HEK293 (cell line): ENCODE results near the gene HSCB.
A peak's percentile ranks its signal among the peaks of the same experiment; 100 is the strongest.
"Not testable (repeated sequence)": the region's sequence is repeated elsewhere in the genome, so short reads cannot be mapped to it uniquely, and the experiment has no call there.

Experiments used
- CTCF ChIA-PET: fragments of 350-600 bp; formaldehyde crosslinking; extraction: SDS; loops from one replicate; lab custom pipeline; 2021; ENCODE audit warnings: antibody characterized with exemption; lab: Yijun Ruan, JAX
- POLR2A ChIA-PET: fragments of 300-600 bp; formaldehyde crosslinking; extraction: SDS; loops from one replicate; lab custom pipeline; 2020; ENCODE audit warnings: antibody characterized with exemption, inconsistent platforms; lab: Yijun Ruan, JAX
- H3K27ac ChIP-seq: fragments of 200-500 bp; sonication (Bioruptor generic); 2 replicates; pipeline ENCODE4 v1.5.1; 2014; ENCODE audit warnings: low read depth, low read length, control low read depth, inconsistent platforms; ENCODE audit errors: extremely low read depth
- H3K36me3 ChIP-seq, 2 experiments: fragments of 200-500 bp in 1 of 2; sonication (Bioruptor generic) in 1 of 2; 1 replicate in 1 of 2; 2 replicates in 1 of 2; pipeline ENCODE4 v1.5.1; 2014 to 2017; ENCODE audit warnings: inconsistent platforms in 2 of 2, low read length in 2 of 2; ENCODE audit not compliant: control insufficient read depth in 2 of 2, insufficient read depth in 1 of 2
- H3K4me1 ChIP-seq: fragments of 200-500 bp; sonication (Bioruptor generic); 2 replicates; pipeline ENCODE4 v1.5.1; 2014; ENCODE audit warnings: mild to moderate bottlenecking, low read length, inconsistent platforms; ENCODE audit not compliant: control insufficient read depth, insufficient read depth
- H3K4me3 ChIP-seq: 2 replicates; pipeline ENCODE4 v1.5.1; 2011; ENCODE audit warnings: low read depth, mild to moderate bottlenecking, control low read depth, low read length, moderate library complexity
- H3K9me3 ChIP-seq: fragments of 200-500 bp; sonication (Bioruptor generic); 2 replicates; pipeline ENCODE4 v1.5.1; 2014; ENCODE audit warnings: low read depth, low read length, inconsistent platforms; ENCODE audit not compliant: control insufficient read depth, insufficient read depth
- BCL11B ChIP-seq: fragments of 450-650 bp; formaldehyde crosslinking; IDR thresholded peaks from 2 replicates; pipeline ENCODE4 v1.5.1; 2016; ENCODE audit warnings: low read depth, missing biosample characterization, missing genetic modification characterization
- FEZF1 ChIP-seq: fragments of 450-650 bp; formaldehyde crosslinking; IDR thresholded peaks from 2 replicates; pipeline ENCODE4 v1.5.1; 2016; ENCODE audit warnings: missing biosample characterization, missing genetic modification characterization
- GFI1B ChIP-seq: fragments of 450-650 bp; formaldehyde crosslinking; IDR thresholded peaks from 2 replicates; pipeline ENCODE4 v1.5.1; 2016; ENCODE audit warnings: missing biosample characterization, missing genetic modification characterization
- GLIS2 ChIP-seq: fragments of 450-650 bp; formaldehyde crosslinking; IDR thresholded peaks from 2 replicates; pipeline ENCODE4 v1.5.1; 2016; ENCODE audit warnings: missing biosample characterization, missing genetic modification characterization
- HOXD13 ChIP-seq: sonication (generic); formaldehyde crosslinking; IDR thresholded peaks from 2 replicates; pipeline ENCODE4 v1.8.0; 2022; ENCODE audit warnings: missing genetic modification reagents, borderline replicate concordance
- KLF7 ChIP-seq: fragments of 450-650 bp; formaldehyde crosslinking; IDR thresholded peaks from 2 replicates; pipeline ENCODE4 v1.5.1; 2016; ENCODE audit warnings: missing biosample characterization, missing genetic modification characterization, borderline replicate concordance
- PRDM1 ChIP-seq: fragments of 450-650 bp; formaldehyde crosslinking; IDR thresholded peaks from 2 replicates; pipeline ENCODE4; 2016; ENCODE audit warnings: missing biosample characterization, missing genetic modification characterization
- YY1 ChIP-seq: fragments of 450-650 bp; formaldehyde crosslinking; IDR thresholded peaks from 2 replicates; pipeline ENCODE4 v1.5.1; 2018; ENCODE audit warnings: missing biosample characterization, missing genetic modification characterization
- ZBTB17 ChIP-seq: fragments of 450-650 bp; formaldehyde crosslinking; IDR thresholded peaks from 2 replicates; pipeline ENCODE4 v1.5.1; 2016; ENCODE audit warnings: missing biosample characterization, missing genetic modification characterization
- ZFP3 ChIP-seq: fragments of 450-650 bp; formaldehyde crosslinking; IDR thresholded peaks from 2 replicates; pipeline ENCODE4 v1.5.1; 2016; ENCODE audit warnings: low read depth, missing biosample characterization, missing genetic modification characterization
- ZFP69B ChIP-seq: fragments of 450-650 bp; formaldehyde crosslinking; IDR thresholded peaks from 2 replicates; pipeline ENCODE4 v1.5.1; 2016; ENCODE audit warnings: missing biosample characterization, missing genetic modification characterization
- ZNF112 ChIP-seq: fragments of 450-650 bp; formaldehyde crosslinking; IDR thresholded peaks from 2 replicates; pipeline ENCODE4 v1.5.0; 2017; ENCODE audit warnings: missing biosample characterization, missing genetic modification characterization
- ZNF140 ChIP-seq: fragments of 450-650 bp; formaldehyde crosslinking; IDR thresholded peaks from 2 replicates; pipeline ENCODE4 v1.5.1; 2016; ENCODE audit warnings: missing biosample characterization, missing genetic modification characterization
- ZNF157 ChIP-seq: fragments of 450-650 bp; formaldehyde crosslinking; IDR thresholded peaks from 2 replicates; pipeline ENCODE4 v1.5.1; 2016; ENCODE audit warnings: missing biosample characterization, missing genetic modification characterization
- ZNF169 ChIP-seq: fragments of 450-650 bp; formaldehyde crosslinking; IDR thresholded peaks from 2 replicates; pipeline ENCODE4 v1.5.1; 2016; ENCODE audit warnings: missing biosample characterization, missing genetic modification characterization
- ZNF23 ChIP-seq: fragments of 450-650 bp; formaldehyde crosslinking; IDR thresholded peaks from 2 replicates; pipeline ENCODE4 v1.5.1; 2016; ENCODE audit warnings: missing biosample characterization, missing genetic modification characterization, borderline replicate concordance
- ZNF248 ChIP-seq: fragments of 450-650 bp; formaldehyde crosslinking; IDR thresholded peaks from 2 replicates; pipeline ENCODE4 v1.5.1; 2017; ENCODE audit warnings: missing biosample characterization, missing genetic modification characterization
- ZNF266 ChIP-seq: fragments of 450-650 bp; formaldehyde crosslinking; IDR thresholded peaks from 2 replicates; pipeline ENCODE4 v1.5.1; 2016; ENCODE audit warnings: missing biosample characterization, missing genetic modification characterization, low read depth
- ZNF292 ChIP-seq: fragments of 450-650 bp; formaldehyde crosslinking; IDR thresholded peaks from 2 replicates; pipeline ENCODE4 v1.5.1; 2016; ENCODE audit warnings: low read depth, missing biosample characterization, missing genetic modification characterization, borderline replicate concordance
- ZNF335 ChIP-seq: fragments of 450-650 bp; formaldehyde crosslinking; conservative IDR thresholded peaks from 2 replicates; pipeline ENCODE4 v1.5.1; 2016; ENCODE audit warnings: missing biosample characterization, missing genetic modification characterization
- ZNF354C ChIP-seq: fragments of 450-650 bp; formaldehyde crosslinking; IDR thresholded peaks from 2 replicates; pipeline ENCODE4 v1.5.1; 2016; ENCODE audit warnings: missing biosample characterization, missing genetic modification characterization, low read depth, borderline replicate concordance
- ZNF530 ChIP-seq: fragments of 450-650 bp; formaldehyde crosslinking; IDR thresholded peaks from 2 replicates; pipeline ENCODE4 v1.5.1; 2016; ENCODE audit warnings: low read depth, missing biosample characterization, missing genetic modification characterization
- ZNF629 ChIP-seq: fragments of 450-650 bp; formaldehyde crosslinking; IDR thresholded peaks from 2 replicates; pipeline ENCODE4 v1.5.1; 2017; ENCODE audit warnings: missing biosample characterization, missing genetic modification characterization
- ZNF664 ChIP-seq: fragments of 450-650 bp; formaldehyde crosslinking; IDR thresholded peaks from 2 replicates; pipeline ENCODE4 v1.5.1; 2016; ENCODE audit warnings: missing biosample characterization, missing genetic modification characterization
- ZNF792 ChIP-seq: fragments of 450-650 bp; formaldehyde crosslinking; IDR thresholded peaks from 2 replicates; pipeline ENCODE4 v1.5.1; 2016; ENCODE audit warnings: missing biosample characterization, missing genetic modification characterization
- ZNF843 ChIP-seq: fragments of 450-650 bp; formaldehyde crosslinking; IDR thresholded peaks from 2 replicates; pipeline ENCODE4 v1.5.1; 2016; ENCODE audit warnings: missing biosample characterization, missing genetic modification characterization
- TF ChIP-seq, protein P1 (sequence below): fragments of 450-650 bp; formaldehyde crosslinking; optimal IDR thresholded peaks from 2 replicates; pipeline ENCODE3; 2016; ENCODE audit warnings: missing biosample characterization, mild to moderate bottlenecking, missing genetic modification characterization
- TF ChIP-seq, protein P2 (sequence below): fragments of 450-650 bp; formaldehyde crosslinking; conservative IDR thresholded peaks from 2 replicates; pipeline ENCODE4 v1.5.1; 2016; ENCODE audit warnings: low read depth, missing biosample characterization, missing genetic modification characterization
- TF ChIP-seq, protein P3 (sequence below): fragments of 450-650 bp; formaldehyde crosslinking; IDR thresholded peaks from 2 replicates; pipeline ENCODE4 v1.5.1; 2016; ENCODE audit warnings: missing biosample characterization, missing genetic modification characterization

The HSCB gene

DNA sequence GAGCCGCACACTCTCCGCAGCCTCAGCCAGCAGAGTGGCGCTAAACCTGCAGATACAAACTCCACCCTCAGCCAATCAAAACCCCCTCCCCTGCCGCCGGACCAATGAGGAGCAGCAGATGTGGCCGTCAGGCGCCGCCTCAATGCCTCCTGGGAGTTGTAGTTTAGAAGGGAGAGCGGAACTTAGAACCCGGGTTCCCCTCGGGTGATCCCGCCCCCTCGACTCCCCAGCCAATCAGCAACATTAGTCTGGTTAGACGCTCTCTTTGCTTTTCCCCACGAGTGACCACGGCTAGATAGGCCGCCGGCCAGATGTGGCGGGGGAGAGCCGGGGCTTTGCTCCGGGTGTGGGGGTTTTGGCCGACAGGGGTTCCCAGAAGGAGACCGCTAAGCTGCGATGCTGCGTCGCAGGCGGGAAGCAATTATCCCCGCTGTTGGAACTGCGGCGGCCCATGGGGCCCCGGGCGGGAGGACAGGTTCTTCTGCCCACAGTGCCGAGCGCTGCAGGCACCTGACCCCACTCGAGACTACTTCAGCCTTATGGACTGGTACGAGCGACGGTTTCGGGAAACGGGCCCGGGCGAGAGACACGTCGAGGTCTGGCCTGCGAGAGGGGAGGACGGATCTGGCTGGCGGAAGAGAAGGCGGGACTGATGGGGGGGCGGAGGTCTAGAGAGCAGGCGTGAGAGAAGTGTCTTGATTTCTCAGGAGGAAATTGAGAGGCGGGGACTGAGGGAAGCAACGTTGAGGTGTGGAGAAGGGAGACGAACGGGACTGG lies at the start of gene HSCB, which contains the start of gene CHEK2 (continued):
- TF ChIP-seq PRDM1 (tag by site-specific recombination): no peak
- TF ChIP-seq ZNF843 (tag by site-specific recombination): no peak
- TF ChIP-seq ZBTB17 (tag by site-specific recombination): peak; percentile 88
- TF ChIP-seq ZFP3: 0 out of 2 replicates have a peak, but pooled peaks have one; percentile 41
- no peak for TF ChIP-seq ZNF169 (tag by site-specific recombination)
- TF ChIP-seq GFI1B (tag by site-specific recombination): peak; percentile 74
- no peak for TF ChIP-seq HOXD13 (CRISPR knock-in tag)
- peak; percentile 66; the same call in 1 of the 2 replicates for TF ChIP-seq BCL11B (tag by site-specific recombination)
- TF ChIP-seq, protein P1, sequence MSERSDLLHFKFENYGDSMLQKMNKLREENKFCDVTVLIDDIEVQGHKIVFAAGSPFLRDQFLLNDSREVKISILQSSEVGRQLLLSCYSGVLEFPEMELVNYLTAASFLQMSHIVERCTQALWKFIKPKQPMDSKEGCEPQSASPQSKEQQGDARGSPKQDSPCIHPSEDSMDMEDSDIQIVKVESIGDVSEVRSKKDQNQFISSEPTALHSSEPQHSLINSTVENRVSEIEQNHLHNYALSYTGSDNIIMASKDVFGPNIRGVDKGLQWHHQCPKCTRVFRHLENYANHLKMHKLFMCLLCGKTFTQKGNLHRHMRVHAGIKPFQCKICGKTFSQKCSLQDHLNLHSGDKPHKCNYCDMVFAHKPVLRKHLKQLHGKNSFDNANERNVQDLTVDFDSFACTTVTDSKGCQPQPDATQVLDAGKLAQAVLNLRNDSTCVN (tag by site-specific recombination): peak; percentile 37
- TF ChIP-seq ZNF629 (tag by site-specific recombination): peak; percentile 40; the same call in 1 of the 2 replicates
- no peak for TF ChIP-seq ZNF292 (tag by site-specific recombination)
- no peak for TF ChIP-seq KLF7 (tag by site-specific recombination)
- peak; percentile 19; the same call in 1 of the 2 replicates for TF ChIP-seq YY1 (tag by site-specific recombination)
- TF ChIP-seq ZFP69B (tag by site-specific recombination): no peak
- TF ChIP-seq ZNF530 (tag by site-specific recombination): no peak
- TF ChIP-seq ZNF23 (tag by site-specific recombination): no peak
- peak; percentile 58 for TF ChIP-seq FEZF1 (tag by site-specific recombination)
- TF ChIP-seq, protein P2, sequence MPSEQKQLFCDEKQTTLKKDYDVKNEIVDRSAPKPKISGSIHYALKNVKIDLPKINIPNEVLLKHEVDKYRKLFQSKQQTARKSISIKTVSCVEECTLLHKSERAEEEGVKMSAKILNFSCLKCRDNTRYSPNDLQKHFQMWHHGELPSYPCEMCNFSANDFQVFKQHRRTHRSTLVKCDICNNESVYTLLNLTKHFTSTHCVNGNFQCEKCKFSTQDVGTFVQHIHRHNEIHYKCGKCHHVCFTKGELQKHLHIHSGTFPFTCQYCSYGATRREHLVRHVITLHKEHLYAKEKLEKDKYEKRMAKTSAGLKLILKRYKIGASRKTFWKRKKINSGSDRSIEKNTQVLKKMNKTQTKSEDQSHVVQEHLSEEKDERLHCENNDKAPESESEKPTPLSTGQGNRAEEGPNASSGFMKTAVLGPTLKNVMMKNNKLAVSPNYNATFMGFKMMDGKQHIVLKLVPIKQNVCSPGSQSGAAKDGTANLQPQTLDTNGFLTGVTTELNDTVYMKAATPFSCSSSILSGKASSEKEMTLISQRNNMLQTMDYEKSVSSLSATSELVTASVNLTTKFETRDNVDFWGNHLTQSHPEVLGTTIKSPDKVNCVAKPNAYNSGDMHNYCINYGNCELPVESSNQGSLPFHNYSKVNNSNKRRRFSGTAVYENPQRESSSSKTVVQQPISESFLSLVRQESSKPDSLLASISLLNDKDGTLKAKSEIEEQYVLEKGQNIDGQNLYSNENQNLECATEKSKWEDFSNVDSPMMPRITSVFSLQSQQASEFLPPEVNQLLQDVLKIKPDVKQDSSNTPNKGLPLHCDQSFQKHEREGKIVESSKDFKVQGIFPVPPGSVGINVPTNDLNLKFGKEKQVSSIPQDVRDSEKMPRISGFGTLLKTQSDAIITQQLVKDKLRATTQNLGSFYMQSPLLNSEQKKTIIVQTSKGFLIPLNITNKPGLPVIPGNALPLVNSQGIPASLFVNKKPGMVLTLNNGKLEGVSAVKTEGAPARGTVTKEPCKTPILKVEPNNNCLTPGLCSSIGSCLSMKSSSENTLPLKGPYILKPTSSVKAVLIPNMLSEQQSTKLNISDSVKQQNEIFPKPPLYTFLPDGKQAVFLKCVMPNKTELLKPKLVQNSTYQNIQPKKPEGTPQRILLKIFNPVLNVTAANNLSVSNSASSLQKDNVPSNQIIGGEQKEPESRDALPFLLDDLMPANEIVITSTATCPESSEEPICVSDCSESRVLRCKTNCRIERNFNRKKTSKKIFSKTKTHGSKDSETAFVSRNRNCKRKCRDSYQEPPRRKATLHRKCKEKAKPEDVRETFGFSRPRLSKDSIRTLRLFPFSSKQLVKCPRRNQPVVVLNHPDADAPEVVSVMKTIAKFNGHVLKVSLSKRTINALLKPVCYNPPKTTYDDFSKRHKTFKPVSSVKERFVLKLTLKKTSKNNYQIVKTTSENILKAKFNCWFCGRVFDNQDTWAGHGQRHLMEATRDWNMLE (tag by site-specific recombination): no peak; the same call in 1 of the 2 replicates
- TF ChIP-seq GLIS2: peak; percentile 69
- no peak for TF ChIP-seq ZNF664 (tag by site-specific recombination)
- 0 out of 2 replicates have a peak, but pooled peaks have one; percentile 52 for TF ChIP-seq ZNF792 (tag by site-specific recombination)
- TF ChIP-seq, protein P3, sequence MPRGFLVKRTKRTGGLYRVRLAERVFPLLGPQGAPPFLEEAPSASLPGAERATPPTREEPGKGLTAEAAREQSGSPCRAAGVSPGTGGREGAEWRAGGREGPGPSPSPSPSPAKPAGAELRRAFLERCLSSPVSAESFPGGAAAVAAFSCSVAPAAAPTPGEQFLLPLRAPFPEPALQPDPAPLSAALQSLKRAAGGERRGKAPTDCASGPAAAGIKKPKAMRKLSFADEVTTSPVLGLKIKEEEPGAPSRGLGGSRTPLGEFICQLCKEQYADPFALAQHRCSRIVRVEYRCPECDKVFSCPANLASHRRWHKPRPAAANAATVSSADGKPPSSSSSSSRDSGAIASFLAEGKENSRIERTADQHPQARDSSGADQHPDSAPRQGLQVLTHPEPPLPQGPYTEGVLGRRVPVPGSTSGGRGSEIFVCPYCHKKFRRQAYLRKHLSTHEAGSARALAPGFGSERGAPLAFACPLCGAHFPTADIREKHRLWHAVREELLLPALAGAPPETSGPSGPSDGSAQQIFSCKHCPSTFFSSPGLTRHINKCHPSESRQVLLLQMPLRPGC: peak; percentile 57; the same call in 1 of the 2 replicates
- TF ChIP-seq ZNF140: no peak
- TF ChIP-seq ZNF266 (tag by site-specific recombination): no peak
- no peak for TF ChIP-seq ZNF157 (tag by site-specific recombination)
- peak; percentile 92 for TF ChIP-seq ZNF335
- TF ChIP-seq ZNF354C (tag by site-specific recombination): no peak
- TF ChIP-seq ZNF248 (tag by site-specific recombination): no peak
- no peak for TF ChIP-seq ZNF112 (tag by site-specific recombination)

DNA sequence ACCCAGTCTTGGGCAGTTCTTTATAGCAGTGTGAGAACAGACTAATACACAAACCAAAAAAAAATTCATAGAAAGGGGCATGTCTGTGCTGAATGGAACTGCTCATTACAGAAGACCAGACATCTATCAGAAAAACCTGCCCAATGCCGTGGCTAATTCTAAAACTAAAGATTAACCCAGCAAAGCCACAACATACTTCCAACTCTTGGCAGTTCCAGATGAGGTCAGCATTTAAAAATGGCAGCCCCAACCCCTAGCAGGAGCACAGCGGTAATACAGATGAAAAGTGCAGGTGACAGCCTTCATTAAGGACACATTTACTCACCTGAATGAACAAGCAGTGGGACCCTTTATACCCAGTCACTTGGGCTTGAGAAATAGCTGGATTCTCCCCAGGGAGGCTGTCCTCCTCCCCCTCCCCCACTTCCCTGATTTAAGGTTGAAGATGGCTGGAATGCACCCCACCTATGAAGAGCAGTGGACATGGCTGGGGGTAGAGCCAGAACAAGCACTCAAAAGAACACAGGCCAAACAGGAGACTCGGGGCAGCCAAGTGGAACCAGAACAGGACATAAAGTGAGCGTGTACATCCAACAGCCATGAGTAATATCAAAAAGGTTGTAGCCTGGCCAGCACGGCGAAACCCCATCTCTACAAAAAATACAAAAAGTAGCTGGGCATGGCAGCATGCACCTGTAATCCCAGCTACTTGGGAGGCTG lies 48.6 kb upstream of the HSCB start:
- POLR2A ChIA-PET: interaction anchor here (0.7 kb wide), 1 partner anchor 106 kb away, joined by 4 read pairs; no protein-coding TSS in a partner anchor
- CTCF ChIA-PET, H3K4me1 ChIP-seq, H3K9me3 ChIP-seq, H3K4me3 ChIP-seq, H3K27ac ChIP-seq: not testable (repeated sequence)
- peaks cover 16 to 49% of the 10 kb centered on the region in 2 experiments for H3K36me3 ChIP-seq
